Activated naive CD4-positive, alpha-beta T cell treated with Interleukin-2 at 50 U/mL for 16 hours (primary cell): ENCODE results near the gene ZNF536.
"Not testable (repeated sequence)": the region's sequence is repeated elsewhere in the genome, so short reads cannot be mapped to it uniquely, and the experiment has no call there.

ENCODE experiments used
- DNase-seq: peaks from one replicate; pipeline ENCODE4 v3.0.0-alpha.2; 2020

ZNF536 gene

DNA sequence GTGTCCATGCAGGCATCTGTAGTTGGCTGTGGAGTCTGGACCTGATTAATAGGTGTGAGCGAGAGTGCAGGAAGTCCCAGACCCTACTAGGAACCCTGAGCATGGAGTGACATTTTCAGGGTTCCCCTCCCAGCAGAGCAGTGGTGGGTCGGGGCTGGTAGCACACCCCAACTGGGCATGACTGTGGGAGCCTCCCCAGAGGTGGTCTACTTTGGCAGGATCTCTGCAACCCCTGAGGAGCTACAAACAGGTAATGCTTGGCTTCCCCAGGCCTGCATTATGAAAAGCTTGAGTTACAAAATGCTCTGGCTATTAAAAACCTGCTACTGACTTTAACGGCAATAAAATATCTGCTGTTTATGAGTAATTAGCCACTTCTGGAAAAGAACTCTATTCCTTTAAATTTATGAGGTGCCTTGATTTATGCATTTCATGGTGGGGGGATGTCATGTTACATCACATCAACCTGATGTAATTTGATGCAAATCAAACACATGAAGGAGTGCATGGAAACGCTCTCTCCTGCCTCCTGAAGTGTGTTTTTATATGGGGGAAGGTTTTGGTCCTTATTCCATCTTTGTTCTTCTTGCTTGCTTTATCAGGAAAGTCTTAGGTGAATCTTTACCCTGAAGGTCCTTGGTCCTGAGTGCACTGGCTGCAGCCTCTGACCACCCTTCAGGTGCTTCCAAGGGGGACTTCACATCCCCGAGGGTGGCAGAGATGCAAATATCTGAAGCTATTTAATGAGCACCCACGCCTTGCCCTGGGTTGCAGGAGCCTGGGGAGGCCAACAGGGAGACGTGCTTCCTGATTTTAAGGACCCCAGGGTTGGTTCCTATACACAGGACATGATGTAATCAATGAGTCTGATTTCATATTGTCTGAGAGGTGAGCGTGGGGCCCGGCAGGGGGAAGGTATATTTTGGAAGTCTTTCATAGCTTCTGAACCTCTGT lies 54.0 kb downstream of the ZNF536 start:
- DNase-seq, result no peak

DNA sequence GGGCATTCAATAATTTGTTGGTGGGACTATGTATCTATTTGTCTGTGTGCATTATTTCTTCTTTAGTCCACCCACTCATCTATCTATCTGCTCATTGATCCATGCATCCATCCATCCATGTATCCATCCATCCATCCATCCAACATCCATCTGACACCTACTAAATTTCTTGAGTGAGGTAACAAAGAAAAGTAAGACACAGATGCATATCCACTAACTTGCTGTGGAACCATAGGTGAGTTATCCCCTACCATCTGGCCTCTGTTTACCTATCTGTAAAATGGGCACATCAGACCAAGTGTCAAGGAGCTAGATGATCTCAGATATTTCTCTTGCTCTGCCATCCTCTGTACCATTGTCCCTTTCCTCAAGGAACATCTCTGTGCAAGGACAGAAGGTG lies 54.7 kb downstream of the ZNF536 start:
- DNase-seq, result no peak

DNA sequence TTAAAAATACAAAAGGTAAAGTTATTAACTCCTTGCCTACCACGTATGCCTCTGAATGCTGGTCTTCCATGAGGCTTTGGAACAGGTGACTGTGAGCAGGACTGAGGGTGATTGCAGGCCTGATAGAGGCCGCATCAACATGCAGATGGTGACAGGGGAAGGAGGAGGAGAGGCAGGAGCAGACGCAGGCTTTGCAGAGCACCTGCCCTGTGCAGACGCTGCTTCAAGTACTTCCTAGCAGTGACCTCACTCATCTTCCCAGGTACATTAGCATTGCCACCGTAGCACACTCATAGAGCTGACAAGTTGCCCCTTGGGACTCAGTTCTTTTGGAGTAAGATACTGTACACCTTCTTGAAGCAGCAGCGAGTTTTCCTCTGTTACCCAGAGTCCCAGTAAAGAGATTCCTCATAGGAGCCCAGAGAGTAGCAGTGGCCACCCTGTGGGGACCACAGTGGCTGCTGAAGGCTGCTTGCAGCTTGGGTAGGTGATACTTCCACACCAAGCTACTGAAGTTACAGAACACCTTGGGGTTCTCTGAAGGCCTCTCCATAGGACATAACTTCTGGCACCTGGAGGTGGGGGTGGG lies 56.0 kb downstream of the ZNF536 start:
- DNase-seq, result no peak

DNA sequence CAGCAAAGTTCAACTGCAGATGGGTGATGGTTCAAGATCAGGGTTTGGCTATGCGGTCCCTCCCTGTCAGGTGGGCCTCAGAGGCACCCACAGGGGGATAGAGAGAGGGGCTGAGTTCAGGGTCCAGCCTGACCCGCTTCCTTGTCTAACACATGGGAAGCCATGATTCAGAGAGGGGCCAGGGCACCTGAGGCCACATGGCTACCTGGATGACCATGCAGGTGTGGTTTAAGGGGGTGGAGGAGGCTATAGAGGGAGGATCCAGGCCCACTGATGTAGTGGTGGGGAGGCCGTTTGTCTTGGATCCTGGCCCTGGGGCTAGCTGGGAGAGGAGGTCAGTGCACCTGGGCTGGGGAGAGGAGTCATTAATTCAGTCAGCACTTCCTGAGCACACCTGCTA lies 56.7 kb downstream of the ZNF536 start:
- DNase-seq, result no peak

DNA sequence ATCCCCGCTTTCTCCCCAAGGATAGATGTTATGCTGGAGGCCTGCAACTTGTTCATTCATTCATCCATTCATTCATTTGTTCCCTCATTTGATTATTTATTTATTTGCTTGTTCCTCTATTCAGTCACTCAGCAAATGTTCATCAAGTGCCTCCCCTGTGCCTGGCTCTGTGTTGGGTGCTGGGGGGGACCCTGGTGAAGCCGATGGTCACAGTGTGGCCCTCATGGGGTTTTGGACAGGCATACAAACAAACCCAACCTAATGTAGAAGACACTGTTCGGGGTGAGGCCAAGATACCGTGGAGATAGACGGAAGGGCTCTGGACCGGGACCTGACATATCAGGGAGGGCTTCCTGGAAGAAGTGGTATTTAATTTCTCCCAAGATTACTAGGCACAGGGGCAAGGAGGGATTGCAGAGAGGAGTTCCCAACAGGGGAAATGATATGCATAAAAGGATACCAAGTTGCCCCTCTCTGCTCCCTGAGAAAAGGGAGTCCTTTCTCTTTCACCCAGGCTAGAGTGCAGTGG lies 58.1 kb downstream of the ZNF536 start:
- no peak for DNase-seq

DNA sequence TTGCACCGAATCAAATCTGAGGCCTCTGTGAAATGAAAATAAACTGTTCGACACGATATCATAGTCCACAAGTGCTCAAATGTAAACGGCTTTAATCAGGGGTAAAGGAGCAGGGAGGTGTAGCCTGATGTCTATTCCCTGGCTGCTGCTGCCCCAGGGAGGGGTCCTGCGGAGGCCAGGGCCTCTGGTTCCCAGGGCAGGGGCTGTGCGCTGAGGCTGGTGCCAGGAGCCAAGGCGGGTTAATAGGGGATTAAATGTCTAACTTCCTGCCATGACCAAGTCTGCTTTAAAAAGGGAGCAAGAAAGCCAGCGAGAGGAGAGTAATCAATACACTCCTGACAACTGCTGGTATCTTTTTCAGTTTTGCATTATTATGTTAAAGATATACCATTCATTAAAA lies 59.4 kb downstream of the ZNF536 start:
- no peak for DNase-seq

DNA sequence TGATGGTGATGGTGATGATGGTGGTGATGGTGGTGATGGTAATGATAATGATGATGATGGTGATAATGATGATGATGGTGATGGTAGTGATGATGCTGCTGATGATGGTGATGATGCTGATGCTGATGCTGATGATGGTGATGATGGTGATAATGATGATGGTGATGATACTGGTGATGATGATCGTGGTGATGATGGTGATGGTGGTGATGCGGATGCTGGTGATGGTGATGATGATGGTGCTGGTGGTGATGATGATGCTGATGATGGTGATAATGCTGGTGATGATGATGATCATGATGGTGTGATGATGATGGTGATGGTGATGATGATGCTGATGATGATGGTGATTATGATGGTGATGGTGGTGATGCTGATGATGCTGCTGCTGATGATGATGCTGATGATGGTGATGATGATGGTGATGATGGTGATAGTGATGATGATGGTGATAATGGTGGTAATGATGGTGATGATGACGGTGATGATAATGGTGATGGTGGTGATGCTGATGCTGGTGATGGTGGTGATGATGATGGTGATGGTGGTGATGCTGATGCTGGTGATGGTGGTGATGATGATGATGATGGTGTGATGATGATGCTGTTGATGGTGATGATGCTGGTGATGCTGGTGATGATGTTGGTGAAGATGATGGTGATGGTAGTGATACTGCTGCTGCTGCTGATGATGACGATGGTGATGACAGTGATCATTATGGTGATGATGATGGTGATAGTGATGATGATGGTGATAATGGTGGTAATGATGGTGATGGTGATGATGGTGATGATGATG lies 62.8 kb downstream of the ZNF536 start:
- no peak for DNase-seq

DNA sequence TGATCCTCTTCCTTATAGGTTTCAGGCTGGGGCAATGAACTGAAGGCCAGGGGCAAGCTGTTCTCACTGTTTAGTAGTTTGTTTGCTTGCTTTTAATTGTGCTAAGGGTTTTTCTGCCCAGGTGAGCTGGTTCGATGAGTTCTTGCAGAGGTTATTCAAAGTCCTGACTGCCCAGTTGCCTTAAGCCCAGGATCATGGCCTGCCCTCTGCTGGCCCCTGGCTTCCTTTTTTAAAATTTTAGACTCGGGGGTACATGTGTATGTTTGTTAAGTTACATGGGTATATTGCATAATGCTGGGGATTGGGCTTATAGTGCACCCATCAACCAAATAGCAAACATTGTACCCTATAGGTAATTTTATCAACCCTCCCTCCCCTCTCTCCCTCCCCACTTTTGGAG lies 65.7 kb downstream of the ZNF536 start:
- DNase-seq, result no peak

DNA sequence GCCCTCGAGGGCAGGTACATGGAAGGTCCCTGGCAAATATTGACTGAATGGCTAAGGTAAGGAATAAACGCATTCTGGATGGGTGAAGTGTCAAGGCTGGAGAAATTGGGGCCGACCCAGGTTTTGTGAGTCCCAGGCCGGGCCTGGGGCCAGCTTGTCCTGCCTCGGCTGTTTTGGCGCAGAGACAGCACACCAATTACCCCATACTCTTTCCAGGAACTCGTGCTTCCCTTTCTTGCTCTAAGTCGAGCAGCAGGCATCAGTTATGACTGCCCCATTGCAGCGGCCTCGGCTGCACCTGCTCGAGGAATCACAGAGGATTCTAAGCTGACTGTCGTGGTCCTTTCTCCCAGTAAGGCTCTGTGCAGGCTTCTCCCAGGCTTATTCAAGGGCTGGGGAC lies 67.1 kb downstream of the ZNF536 start:
- no peak for DNase-seq

DNA sequence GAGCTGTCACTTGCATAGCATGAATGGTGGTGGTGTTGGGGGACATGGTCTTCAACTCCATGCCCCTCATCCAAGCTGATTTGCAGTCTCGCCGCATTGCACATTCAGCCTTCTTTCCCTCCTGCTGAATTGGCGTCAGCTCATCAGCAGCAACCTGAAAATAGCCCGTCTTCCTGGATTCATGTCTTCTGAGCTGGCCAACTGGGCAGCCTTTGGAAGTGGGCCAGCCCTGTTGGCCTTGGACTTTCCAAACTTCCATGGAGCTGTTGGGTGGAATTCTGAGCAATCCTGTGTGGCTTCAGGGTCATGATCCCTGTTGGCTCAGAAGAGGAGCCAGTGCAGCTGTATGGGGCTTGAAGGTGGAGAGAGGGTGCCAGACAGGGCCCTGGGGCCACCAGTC lies 68.8 kb downstream of the ZNF536 start:
- no peak for DNase-seq

DNA sequence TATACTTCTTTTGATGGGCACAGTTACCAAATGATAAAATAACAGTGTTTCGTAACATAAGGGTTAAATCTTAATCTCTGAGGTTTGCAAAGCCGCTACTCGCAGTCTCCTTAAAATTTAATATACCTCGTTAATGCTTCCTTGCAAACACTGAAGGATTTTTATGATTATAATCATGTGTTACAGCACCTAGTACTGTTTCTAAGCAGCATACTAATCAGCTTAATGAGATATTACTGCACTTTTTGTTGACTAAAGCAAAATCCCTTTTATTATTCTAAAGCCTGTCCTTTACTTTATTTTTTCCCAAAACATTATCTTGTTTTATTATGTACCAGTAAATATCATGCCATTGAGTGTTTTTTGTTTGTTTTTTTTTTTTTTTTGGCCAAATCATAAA lies 70.5 kb downstream of the ZNF536 start:
- DNase-seq, result no peak

DNA sequence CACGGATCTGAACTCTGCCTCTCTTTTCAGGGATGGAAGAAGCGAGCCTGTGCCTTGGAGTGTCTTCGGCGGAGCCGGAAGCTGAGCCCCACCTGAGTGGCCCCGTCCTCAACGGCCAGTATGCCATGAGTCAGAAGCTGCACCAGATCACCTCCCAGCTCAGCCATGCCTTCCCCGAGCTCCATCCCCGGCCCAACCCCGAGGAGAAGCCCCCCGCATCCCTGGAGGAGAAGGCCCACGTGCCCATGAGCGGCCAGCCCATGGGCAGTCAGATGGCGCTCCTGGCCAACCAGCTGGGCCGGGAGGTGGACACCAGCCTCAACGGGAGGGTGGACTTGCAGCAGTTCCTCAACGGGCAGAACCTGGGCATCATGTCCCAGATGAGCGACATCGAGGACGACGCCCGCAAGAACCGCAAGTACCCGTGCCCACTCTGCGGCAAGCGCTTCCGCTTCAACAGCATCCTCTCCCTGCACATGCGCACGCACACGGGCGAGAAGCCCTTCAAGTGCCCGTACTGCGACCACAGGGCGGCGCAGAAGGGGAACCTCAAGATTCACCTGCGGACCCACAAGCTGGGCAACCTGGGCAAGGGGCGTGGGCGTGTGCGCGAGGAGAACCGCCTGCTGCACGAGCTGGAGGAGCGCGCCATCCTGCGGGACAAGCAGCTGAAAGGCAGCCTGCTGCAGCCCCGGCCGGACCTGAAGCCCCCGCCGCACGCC lies 71.5 kb downstream of the ZNF536 start:
- no peak for DNase-seq

DNA sequence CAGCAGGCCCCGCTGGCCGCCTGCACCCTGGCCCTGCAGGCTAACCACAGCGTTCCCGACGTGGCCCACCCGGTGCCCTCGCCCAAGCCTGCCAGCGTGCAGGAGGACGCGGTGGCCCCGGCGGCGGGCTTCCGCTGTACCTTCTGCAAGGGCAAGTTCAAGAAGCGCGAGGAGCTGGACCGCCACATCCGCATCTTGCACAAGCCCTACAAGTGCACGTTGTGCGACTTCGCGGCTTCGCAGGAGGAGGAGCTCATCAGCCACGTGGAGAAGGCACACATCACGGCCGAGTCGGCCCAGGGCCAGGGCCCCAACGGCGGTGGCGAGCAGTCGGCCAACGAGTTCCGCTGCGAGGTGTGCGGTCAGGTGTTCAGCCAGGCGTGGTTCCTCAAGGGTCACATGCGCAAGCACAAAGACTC lies 72.1 kb downstream of the ZNF536 start:
- no peak for DNase-seq

DNA sequence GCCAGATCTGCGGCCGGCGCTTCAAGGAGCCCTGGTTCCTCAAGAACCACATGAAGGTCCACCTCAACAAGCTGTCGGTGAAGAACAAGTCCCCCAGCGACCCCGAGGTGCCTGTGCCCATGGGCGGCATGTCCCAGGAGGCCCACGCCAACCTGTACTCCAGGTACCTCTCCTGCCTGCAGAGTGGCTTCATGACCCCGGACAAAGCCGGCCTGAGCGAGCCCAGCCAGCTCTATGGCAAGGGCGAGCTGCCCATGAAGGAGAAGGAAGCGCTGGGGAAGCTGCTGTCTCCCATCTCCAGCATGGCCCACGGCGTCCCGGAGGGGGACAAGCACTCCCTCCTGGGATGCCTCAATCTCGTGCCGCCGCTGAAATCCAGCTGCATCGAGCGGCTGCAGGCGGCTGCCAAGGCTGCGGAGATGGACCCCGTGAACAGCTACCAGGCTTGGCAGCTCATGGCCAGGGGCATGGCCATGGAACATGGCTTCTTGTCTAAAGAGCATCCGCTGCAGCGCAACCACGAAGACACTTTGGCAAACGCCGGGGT lies 72.6 kb downstream of the ZNF536 start:
- no peak for DNase-seq

DNA sequence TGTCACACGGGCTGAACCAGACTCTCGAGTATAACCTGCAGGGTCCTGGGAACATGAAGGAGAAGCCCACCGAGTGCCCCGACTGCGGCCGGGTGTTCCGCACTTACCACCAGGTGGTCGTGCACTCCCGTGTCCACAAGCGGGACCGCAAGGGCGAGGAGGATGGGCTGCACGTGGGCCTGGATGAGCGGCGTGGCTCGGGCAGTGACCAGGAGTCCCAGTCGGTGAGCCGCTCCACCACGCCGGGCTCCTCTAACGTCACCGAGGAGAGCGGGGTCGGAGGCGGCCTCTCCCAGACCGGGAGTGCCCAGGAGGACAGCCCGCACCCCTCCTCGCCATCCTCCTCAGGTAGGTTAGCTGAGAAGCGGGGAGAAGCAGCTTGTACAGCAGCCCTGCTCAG lies 73.2 kb downstream of the ZNF536 start:
- no peak for DNase-seq

DNA sequence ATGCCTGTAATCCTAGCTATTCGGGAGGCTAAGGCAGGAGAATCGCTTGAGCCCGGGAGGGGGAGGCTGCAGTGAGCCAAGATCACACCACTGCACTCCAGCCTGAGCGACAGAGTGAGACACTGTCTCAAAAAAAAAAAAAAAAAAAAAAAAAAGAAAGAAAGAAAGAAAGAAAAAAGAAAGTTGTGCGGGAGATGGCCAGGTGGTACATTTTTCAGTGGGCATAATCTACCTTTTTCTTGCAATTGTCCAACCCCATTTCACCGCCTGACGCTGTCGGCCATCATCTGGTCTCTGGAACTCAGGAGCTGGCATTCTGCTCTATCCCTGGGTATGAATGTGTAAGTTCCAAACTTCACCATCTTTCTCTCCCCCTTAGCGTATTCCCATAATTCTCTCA lies 73.9 kb downstream of the ZNF536 start:
- not testable (repeated sequence) for DNase-seq

DNA sequence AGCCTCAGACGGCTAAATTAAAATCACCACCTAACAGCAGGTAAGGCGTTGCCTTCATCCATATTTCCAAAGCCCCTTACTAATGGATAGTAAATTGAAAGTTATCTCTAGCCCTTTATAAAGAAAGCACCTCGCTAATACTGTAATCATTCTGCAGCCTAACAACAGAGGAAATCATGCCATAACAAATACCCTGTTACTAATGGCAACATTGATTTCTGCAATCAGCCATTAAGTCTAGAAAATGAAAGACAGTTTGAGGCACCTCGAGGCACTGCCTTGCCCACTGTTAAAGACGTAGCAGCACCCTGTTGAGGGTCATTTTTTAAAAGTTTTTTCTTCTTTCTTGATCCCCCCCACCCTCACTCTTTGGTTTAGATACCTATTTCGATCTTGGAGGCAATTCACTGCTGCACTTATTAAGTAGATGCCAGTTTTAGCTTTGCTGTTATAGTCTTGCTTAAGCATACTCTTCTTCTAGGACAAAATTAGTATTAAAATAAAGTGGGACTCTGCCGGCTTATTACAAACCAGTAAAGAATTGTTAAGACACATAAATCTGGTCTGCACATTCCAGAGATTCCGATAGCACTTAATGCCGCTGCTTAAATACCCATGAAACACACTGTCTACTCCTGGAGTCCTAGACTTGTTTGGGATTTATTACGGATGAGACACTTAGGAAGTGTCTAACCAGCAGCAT lies 74.8 kb downstream of the ZNF536 start:
- DNase-seq, result no peak

DNA sequence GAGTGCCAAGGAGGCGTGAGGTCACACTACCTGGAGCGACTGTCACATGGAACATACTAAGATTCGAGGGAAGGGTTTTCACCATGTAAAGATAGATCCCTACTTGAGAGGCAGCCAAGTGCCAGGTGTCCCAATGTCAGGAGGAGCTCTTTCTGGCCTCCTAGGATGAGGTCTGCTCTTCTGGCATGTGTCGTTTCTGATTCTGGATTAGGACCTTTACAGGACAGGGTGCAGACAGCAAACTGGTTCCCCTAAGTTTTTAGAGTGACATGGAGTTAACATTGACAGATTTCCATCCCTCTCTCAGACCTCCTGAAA lies 75.3 kb downstream of the ZNF536 start:
- no peak for DNase-seq

DNA sequence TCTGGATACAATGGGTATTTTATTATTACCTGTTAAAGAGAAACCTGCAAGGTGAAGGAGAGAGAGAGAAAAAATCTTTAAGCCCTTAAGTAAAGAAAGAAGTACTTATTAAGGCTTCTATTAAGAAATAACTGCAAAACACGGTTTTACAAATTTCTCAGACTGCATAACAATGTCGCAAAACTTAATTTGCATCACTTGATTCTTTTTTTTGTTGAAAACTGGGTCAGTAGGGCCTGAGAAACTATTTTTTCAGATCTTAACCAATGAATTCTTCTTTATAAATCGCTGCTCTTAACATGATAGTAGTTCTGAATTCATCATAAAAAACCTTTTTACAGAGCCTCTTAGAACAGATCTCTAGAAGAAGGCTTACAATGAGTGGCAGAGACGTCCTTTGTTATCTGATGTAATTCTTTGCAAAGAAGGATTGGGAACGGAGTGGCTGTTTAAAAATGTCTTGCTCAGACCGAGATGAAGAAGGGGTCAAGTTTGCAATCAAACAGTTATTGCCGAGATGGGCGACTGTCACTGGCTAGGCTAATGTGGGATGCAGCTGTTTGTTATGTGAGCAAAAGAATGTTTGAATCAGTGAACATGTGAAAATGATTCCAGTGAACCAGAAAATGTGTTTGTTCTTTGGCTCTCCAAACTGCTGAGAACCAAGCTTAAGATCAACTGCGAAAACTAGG lies 76.3 kb downstream of the ZNF536 start:
- no peak for DNase-seq

DNA sequence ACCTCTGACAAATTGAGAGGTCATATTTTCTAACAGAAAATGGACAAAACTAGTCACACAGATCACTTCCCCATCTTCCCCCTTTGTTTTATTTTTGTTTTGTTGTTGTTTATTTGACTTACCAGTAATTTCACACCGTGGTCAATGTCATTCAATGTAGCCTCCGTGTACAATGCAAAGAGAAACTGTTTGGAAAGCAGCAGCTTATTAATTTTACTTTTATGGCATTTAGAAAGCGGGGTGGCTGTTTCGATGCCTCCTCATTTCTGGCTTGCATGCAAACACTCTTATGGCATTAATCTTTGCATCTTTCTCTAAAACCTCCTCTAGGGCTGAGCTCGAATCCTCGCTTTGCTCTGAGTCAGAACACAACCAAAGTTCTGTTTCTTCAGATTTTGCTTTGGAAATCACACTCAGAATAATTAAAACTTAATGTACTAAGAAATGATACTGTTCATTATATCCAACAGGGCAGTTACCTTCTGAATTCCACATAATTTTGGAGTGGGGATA lies 77.0 kb downstream of the ZNF536 start:
- DNase-seq, result no peak

DNA sequence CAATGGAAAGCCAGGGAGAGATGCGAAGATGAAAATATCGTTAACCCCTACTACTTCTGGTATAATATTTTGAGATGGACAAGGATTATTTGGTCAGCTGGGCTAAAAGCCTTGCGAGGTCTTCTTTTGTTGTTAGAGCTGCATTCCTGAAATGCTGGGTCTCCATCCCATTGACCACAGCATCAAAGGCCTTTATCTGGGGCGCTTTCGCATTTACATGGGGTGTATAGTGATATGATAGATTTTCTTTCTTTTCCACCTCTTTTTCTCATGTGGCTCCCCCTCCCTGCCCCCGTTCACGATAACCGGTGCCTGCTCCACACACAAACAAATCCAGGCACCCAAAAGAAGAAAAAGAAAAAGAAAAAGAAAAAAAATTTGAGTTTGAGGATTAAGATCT lies 77.5 kb downstream of the ZNF536 start:
- no peak for DNase-seq
